ENCODE results near the gene KLHL8.

The KLHL8 gene

DNA sequence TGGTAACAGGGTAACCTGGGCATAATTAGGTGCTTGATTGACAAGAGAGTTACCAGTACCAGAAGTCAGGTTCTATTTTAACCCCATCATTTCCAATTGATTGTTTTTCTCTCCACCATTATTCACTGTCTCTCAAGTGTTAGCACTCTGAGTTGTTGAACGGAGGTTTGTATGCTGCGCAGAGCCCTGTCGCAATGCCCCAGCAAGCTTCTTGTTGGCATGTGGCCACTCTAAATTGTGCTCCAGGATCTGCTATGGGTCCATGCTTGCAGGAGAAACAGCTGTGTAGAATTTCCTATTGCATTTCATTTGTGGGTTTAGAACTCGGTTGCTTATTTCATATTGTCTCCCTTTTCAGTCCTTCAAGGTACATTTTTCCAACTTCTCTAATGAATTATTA lies 98.2 kb downstream of the KLHL8 start:
- H3K36me3 ChIP-seq (ENCODE audit: insufficient read depth): peaks cover 18% of the 10 kb centered on the region; the same call in 1 of the 2 replicates
- H3K79me2 ChIP-seq (ENCODE audit: insufficient read depth, low read depth): peaks cover 15% of the 10 kb centered on the region; the same call in 1 of the 2 replicates
- no peak overlapping the region for H3K4me2 ChIP-seq
- no peak overlapping the region for H2AFZ ChIP-seq (ENCODE audit: low read depth)
- H3K9ac ChIP-seq: no peak overlapping the region
- H3K4me3 ChIP-seq (IDR thresholded peaks at IDR 0.05; ENCODE audit: insufficient read depth, low read depth, low read length): no peak overlapping the region
- H4K20me1 ChIP-seq (ENCODE audit: insufficient read depth): no peaks in the 10 kb centered on the region
- peaks cover 6% of the 10 kb centered on the region for H3K4me1 ChIP-seq (ENCODE audit: low read depth, poor library complexity, severe bottlenecking)
- H3K27me3 ChIP-seq (ENCODE audit: insufficient read depth, low read depth): no peaks in the 10 kb centered on the region
- TF ChIP-seq, protein P1, sequence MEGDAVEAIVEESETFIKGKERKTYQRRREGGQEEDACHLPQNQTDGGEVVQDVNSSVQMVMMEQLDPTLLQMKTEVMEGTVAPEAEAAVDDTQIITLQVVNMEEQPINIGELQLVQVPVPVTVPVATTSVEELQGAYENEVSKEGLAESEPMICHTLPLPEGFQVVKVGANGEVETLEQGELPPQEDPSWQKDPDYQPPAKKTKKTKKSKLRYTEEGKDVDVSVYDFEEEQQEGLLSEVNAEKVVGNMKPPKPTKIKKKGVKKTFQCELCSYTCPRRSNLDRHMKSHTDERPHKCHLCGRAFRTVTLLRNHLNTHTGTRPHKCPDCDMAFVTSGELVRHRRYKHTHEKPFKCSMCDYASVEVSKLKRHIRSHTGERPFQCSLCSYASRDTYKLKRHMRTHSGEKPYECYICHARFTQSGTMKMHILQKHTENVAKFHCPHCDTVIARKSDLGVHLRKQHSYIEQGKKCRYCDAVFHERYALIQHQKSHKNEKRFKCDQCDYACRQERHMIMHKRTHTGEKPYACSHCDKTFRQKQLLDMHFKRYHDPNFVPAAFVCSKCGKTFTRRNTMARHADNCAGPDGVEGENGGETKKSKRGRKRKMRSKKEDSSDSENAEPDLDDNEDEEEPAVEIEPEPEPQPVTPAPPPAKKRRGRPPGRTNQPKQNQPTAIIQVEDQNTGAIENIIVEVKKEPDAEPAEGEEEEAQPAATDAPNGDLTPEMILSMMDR (conservative IDR thresholded peaks at IDR 0.05; ENCODE audit: low read depth, low read length): no peak
- H3K27ac ChIP-seq: no peak overlapping the region

DNA sequence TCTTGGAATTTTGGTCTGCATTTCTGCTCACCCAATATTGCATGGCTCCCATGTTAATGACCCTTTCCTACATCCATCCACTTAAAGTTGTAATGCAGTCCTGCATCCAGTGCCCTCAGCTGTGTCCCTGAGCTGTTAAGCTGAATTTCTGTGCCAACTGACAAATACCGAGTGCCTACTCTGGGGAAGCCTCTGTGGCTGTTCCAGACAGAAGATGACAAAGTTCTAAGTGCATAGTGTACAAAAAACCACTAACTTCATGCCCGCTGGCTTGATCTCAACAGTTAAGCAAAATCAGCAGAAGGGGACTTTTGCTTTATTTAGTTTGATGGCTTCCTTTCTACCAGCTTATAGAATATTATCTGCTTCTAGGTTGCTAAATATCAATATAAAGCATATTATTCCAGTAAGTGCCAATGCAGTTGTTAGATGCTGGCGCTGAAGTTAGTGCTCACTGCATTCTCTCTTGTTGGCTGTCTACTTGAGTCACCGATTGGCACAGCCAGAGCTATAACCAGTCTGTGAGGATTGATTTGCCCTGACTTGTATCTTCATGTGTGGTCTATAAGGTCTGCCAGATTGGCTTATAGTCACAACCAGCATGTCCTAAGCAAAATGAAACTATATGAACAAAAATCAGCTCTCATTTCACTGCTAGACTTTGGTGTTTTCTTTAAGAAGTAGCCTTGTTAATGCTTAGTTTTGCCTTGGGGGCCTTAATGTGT lies 98.9 kb downstream of the KLHL8 start:
- H3K27me3 ChIP-seq (ENCODE audit: insufficient read depth, low read depth): no peaks in the 10 kb centered on the region
- H3K9ac ChIP-seq: no peak overlapping the region
- TF ChIP-seq, protein P1 (conservative IDR thresholded peaks at IDR 0.05; ENCODE audit: low read depth, low read length): no peak
- H3K27ac ChIP-seq: no peak overlapping the region
- H3K36me3 ChIP-seq (ENCODE audit: insufficient read depth): peaks cover 19% of the 10 kb centered on the region; the same call in 1 of the 2 replicates
- no peak overlapping the region for H3K4me3 ChIP-seq (IDR thresholded peaks at IDR 0.05; ENCODE audit: insufficient read depth, low read depth, low read length)
- H3K4me2 ChIP-seq: no peak overlapping the region
- H3K4me1 ChIP-seq (ENCODE audit: low read depth, poor library complexity, severe bottlenecking): peaks cover 6% of the 10 kb centered on the region
- H4K20me1 ChIP-seq (ENCODE audit: insufficient read depth): no peaks in the 10 kb centered on the region
- no peak overlapping the region for H2AFZ ChIP-seq (ENCODE audit: low read depth)
- peaks cover 15% of the 10 kb centered on the region; the same call in 1 of the 2 replicates for H3K79me2 ChIP-seq (ENCODE audit: insufficient read depth, low read depth)

DNA sequence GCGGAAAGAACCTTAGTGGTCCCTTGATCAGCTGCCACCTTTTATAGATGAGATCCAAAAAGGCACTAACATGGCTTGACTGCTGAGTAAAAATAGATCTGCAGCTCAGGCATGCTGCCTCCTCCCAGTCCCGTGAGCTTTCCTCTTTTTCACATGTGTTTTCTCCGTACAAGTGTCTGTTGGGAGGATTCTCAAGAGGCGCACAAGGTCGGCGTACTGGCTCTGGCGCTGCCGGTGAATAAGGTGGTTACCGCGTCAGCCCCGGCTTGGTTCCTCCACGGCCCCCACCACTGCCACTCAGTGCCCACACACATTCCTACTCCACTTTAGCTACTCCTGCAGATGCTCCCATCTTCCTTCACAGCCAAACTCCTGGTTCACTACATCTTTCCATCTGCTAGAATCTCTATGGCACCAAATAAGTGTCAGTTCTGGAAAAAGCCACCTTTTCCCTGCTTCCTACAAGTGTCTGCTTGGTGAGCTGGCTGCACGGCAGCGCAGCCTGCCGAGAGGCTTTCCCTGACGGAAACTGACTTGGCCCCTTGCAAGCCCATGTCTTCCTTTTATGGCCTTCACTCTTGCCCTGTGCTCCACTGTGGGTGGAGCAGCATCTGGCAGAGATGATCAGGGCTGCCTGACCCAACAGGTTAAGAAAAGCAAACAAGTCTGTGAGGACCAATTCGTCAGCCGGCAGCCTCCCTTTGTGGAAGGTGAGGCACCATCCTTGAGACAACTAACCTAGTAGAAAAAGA lies 99.8 kb downstream of the KLHL8 start:
- Histone ChIP-seq H3K27ac (no peak overlapping the region), H3K4me2 (no peak overlapping the region), H3K36me3 (ENCODE audit: insufficient read depth) (peaks cover 24% of the 10 kb centered on the region; the same call in 1 of the 2 replicates), H3K27me3 (ENCODE audit: insufficient read depth, low read depth) (no peaks in the 10 kb centered on the region), H2AFZ (ENCODE audit: low read depth) (no peak overlapping the region), H3K4me1 (ENCODE audit: low read depth, poor library complexity, severe bottlenecking) (peaks cover 6% of the 10 kb centered on the region), H4K20me1 (ENCODE audit: insufficient read depth) (no peaks in the 10 kb centered on the region), H3K79me2 (ENCODE audit: insufficient read depth, low read depth) (peaks cover 15% of the 10 kb centered on the region; the same call in 1 of the 2 replicates), H3K9ac (no peak overlapping the region), H3K4me3 (IDR thresholded peaks at IDR 0.05; ENCODE audit: insufficient read depth, low read depth, low read length) (no peak overlapping the region)
- TF ChIP-seq, protein P1 (conservative IDR thresholded peaks at IDR 0.05; ENCODE audit: low read depth, low read length): no peak

DNA sequence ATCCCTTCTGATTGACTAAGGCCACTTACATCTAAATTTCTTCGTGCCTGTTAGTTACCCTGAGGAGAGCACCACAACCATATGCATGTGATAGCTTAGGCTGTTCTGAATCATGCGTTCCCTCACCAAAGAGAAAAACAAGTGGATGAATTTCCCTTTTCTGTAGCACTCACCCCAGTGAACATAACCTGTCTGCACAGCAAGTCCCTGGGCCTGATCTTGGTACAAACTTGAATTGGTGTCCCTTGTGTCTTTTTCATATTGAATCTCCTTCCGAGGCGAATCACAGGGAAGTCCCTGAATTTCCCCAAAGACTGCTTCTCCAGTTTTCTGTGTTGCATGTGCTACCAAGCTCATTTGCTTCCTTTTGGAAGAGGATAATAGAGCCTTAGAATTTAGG lies 100.4 kb downstream of the KLHL8 start:
- H3K79me2 ChIP-seq (ENCODE audit: insufficient read depth, low read depth): peaks cover 15% of the 10 kb centered on the region; the same call in 1 of the 2 replicates
- H4K20me1 ChIP-seq (ENCODE audit: insufficient read depth): no peaks in the 10 kb centered on the region
- no peak overlapping the region for H3K9ac ChIP-seq
- peaks cover 6% of the 10 kb centered on the region for H3K4me1 ChIP-seq (ENCODE audit: low read depth, poor library complexity, severe bottlenecking)
- no peak overlapping the region for H2AFZ ChIP-seq (ENCODE audit: low read depth)
- peaks cover 19% of the 10 kb centered on the region; the same call in 1 of the 2 replicates for H3K36me3 ChIP-seq (ENCODE audit: insufficient read depth)
- no peaks in the 10 kb centered on the region for H3K27me3 ChIP-seq (ENCODE audit: insufficient read depth, low read depth)
- H3K4me2 ChIP-seq: no peak overlapping the region
- TF ChIP-seq, protein P1 (conservative IDR thresholded peaks at IDR 0.05; ENCODE audit: low read depth, low read length): no peak
- H3K4me3 ChIP-seq (IDR thresholded peaks at IDR 0.05; ENCODE audit: insufficient read depth, low read depth, low read length): no peak overlapping the region
- no peak overlapping the region for H3K27ac ChIP-seq

Measured in KMS-11 (cell line).